Measurements from ENCODE around the gene LRRC4C.

GRCh38 chr11:41225856-41226633 lies 233.4 kb downstream of the LRRC4C start:
- TF ChIP-seq EZH2 (IDR thresholded peaks at IDR 0.05; ENCODE audit: low read length, missing control alignments) (no peak), CTCF (conservative IDR thresholded peaks at IDR 0.05 in 1 of 2, IDR thresholded peaks at IDR 0.05 in 1 of 2; ENCODE audit: low read depth in 1 of 2, low read length in 2 of 2) (no peak)

Measured in fibroblast of lung (primary cell).